ENCODE measurements around the gene EXOSC10.
"Not testable (repeated sequence)": the region's sequence is repeated elsewhere in the genome, so short reads cannot be mapped to it uniquely, and the experiment has no call there.

EXOSC10 gene

GRCh38 chr1:11041048-11041447, 58.6 kb downstream of the EXOSC10 start:
- H3K4me1 Mint-ChIP-seq = peaks cover 7% of the 10 kb centered on the region
- no peaks in the 10 kb centered on the region for H3K36me3 Mint-ChIP-seq (ENCODE audit: low read depth)
- peaks cover 12% of the 10 kb centered on the region for H3K27me3 Mint-ChIP-seq (ENCODE audit: low read depth)
- H3K9me3 Mint-ChIP-seq = no peaks in the 10 kb centered on the region
- no peak for TF ChIP-seq CTCF (IDR thresholded peaks at IDR 0.05; ENCODE audit: unreplicated experiment in 3 of 3)
- no peak overlapping the region for H3K4me3 Mint-ChIP-seq
- no peak overlapping the region for H3K27ac Mint-ChIP-seq

GRCh38 chr1:11040105-11040429, 59.6 kb downstream of the EXOSC10 start:
- not testable (repeated sequence) for H3K4me3 Mint-ChIP-seq; H3K9me3 Mint-ChIP-seq; H3K4me1 Mint-ChIP-seq; H3K36me3 Mint-ChIP-seq (ENCODE audit: low read depth); H3K27ac Mint-ChIP-seq
- H3K27me3 Mint-ChIP-seq (ENCODE audit: low read depth) = peaks cover 12% of the 10 kb centered on the region

- no peak for TF ChIP-seq CTCF (IDR thresholded peaks at IDR 0.05; ENCODE audit: unreplicated experiment in 3 of 3)
- H3K36me3 Mint-ChIP-seq (ENCODE audit: low read depth) = no peaks in the 10 kb centered on the region
- no peak overlapping the region for H3K4me3 Mint-ChIP-seq
- no peaks in the 10 kb centered on the region for H3K9me3 Mint-ChIP-seq
- H3K4me1 Mint-ChIP-seq = peaks cover 7% of the 10 kb centered on the region
- no peak overlapping the region for H3K27ac Mint-ChIP-seq
- peaks cover 9% of the 10 kb centered on the region for H3K27me3 Mint-ChIP-seq (ENCODE audit: low read depth)
Measured at GRCh38 chr1:11039351-11040104, 60.1 kb downstream of the EXOSC10 start.

GRCh38 chr1:11037740-11038182, 61.9 kb downstream of the EXOSC10 start:
- no peak overlapping the region for H3K27ac Mint-ChIP-seq
- no peak overlapping the region for H3K4me3 Mint-ChIP-seq
- peaks cover 7% of the 10 kb centered on the region for H3K4me1 Mint-ChIP-seq
- H3K27me3 Mint-ChIP-seq (ENCODE audit: low read depth) = peaks cover 9% of the 10 kb centered on the region
- H3K36me3 Mint-ChIP-seq (ENCODE audit: low read depth) = no peaks in the 10 kb centered on the region
- peak; percentile 94 to 96 (median 96) for TF ChIP-seq CTCF (IDR thresholded peaks at IDR 0.05; ENCODE audit: unreplicated experiment in 3 of 3)
- no peaks in the 10 kb centered on the region for H3K9me3 Mint-ChIP-seq

- H3K36me3 Mint-ChIP-seq (ENCODE audit: low read depth); H3K27me3 Mint-ChIP-seq (ENCODE audit: low read depth); H3K4me3 Mint-ChIP-seq; H3K9me3 Mint-ChIP-seq; H3K4me1 Mint-ChIP-seq; H3K27ac Mint-ChIP-seq: not testable (repeated sequence)
Measured at GRCh38 chr1:11037019-11037739, 62.5 kb downstream of the EXOSC10 start.

GRCh38 chr1:11031624-11032262, 67.9 kb downstream of the EXOSC10 start:
- H3K27me3 Mint-ChIP-seq (ENCODE audit: low read depth) = no peaks in the 10 kb centered on the region
- TF ChIP-seq CTCF (IDR thresholded peaks at IDR 0.05; ENCODE audit: unreplicated experiment in 3 of 3) = no peak
- H3K4me3 Mint-ChIP-seq = no peak overlapping the region
- H3K27ac Mint-ChIP-seq = no peak overlapping the region
- H3K36me3 Mint-ChIP-seq (ENCODE audit: low read depth) = peaks cover 24% of the 10 kb centered on the region
- no peaks in the 10 kb centered on the region for H3K9me3 Mint-ChIP-seq
- no peaks in the 10 kb centered on the region for H3K4me1 Mint-ChIP-seq

Data from nephron (organoid).